ENCODE data around the gene SLC35E1. TPM values are rescaled to one million over a fixed set of nuclear protein-coding genes. Genes with fewer than 3 reads are reported as not detected.

SLC35E1 gene
- total and polyA plus RNA-seq, 9 donors, result 17.6 to 39.7 (median 30.2) TPM

- Histone ChIP-seq H3K4me3 (no peak overlapping the region), H3K27ac (no peak overlapping the region), H3K36me3 (no peaks in the 10 kb centered on the region), H3K27me3 (no peaks in the 10 kb centered on the region), H3K9me3 (no peaks in the 10 kb centered on the region), H3K4me1 (ENCODE audit: insufficient read depth) (no peaks in the 10 kb centered on the region)
- intact Hi-C loops (cut with DNase I), result no loop called here
- no peak for TF ChIP-seq EP300 (IDR thresholded peaks at IDR 0.05)
- TF ChIP-seq CTCF (IDR thresholded peaks at IDR 0.05), result no peak
- no peak for TF ChIP-seq POLR2A (IDR thresholded peaks at IDR 0.05)
- 86 to 90% (median 87%) methylated on average over 17 to 18 of the region's 18 CpGs for WGBS, 3 donors
- DNase-seq, result no peak
Observed at GRCh38 chr19:16520986-16521624, 51.1 kb downstream of the SLC35E1 start.

GRCh38 chr19:16520074-16520973, 51.9 kb downstream of the SLC35E1 start:
- Histone ChIP-seq H3K9me3 (no peaks in the 10 kb centered on the region), H3K27ac (no peak overlapping the region), H3K36me3 (no peaks in the 10 kb centered on the region), H3K4me1 (ENCODE audit: insufficient read depth) (no peaks in the 10 kb centered on the region), H3K27me3 (no peaks in the 10 kb centered on the region), H3K4me3 (no peak overlapping the region)
- 64 to 80% (median 70%) methylated on average over 45 of the region's 45 CpGs for WGBS, 3 donors
- no peak for TF ChIP-seq POLR2A (IDR thresholded peaks at IDR 0.05)
- no peak for TF ChIP-seq CTCF (IDR thresholded peaks at IDR 0.05)
- no peak for TF ChIP-seq EP300 (IDR thresholded peaks at IDR 0.05)
- peak in 1 of 5 donors; percentile 53 for DNase-seq
- intact Hi-C loops (cut with DNase I), result no loop called here

GRCh38 chr19:16519230-16519687, 53.0 kb downstream of the SLC35E1 start:
- 90 to 91% (median 91%) methylated on average over 24 of the region's 24 CpGs for WGBS, 3 donors
- Histone ChIP-seq H3K9me3 (no peaks in the 10 kb centered on the region), H3K4me1 (ENCODE audit: insufficient read depth) (no peaks in the 10 kb centered on the region), H3K4me3 (no peak overlapping the region), H3K27me3 (no peaks in the 10 kb centered on the region), H3K27ac (no peak overlapping the region), H3K36me3 (no peaks in the 10 kb centered on the region)
- intact Hi-C loops (cut with DNase I), result no loop called here
- TF ChIP-seq CTCF (IDR thresholded peaks at IDR 0.05) (no peak), POLR2A (IDR thresholded peaks at IDR 0.05) (no peak), EP300 (IDR thresholded peaks at IDR 0.05) (no peak)
- no peak for DNase-seq

- no peak overlapping the region for H3K4me3 ChIP-seq
- H3K27me3 ChIP-seq, result no peaks in the 10 kb centered on the region
- intact Hi-C loops (cut with DNase I), result no loop called here
- H3K9me3 ChIP-seq, result no peaks in the 10 kb centered on the region
- H3K27ac ChIP-seq, result no peak overlapping the region
- WGBS, 3 donors, result 66 to 75% (median 73%) methylated on average over 24 to 33 of the region's 33 CpGs
- H3K36me3 ChIP-seq, result no peaks in the 10 kb centered on the region
- H3K4me1 ChIP-seq (ENCODE audit: insufficient read depth), result no peaks in the 10 kb centered on the region
- no peak for DNase-seq
- no peak for TF ChIP-seq CTCF (IDR thresholded peaks at IDR 0.05)
Observed at GRCh38 chr19:16518483-16519229, 53.6 kb downstream of the SLC35E1 start.
